ENCODE data around the gene OLA1.

GRCh38 chr2:174106736-174107135, 141.6 kb downstream of the OLA1 start:
- TF ChIP-seq, protein P1, sequence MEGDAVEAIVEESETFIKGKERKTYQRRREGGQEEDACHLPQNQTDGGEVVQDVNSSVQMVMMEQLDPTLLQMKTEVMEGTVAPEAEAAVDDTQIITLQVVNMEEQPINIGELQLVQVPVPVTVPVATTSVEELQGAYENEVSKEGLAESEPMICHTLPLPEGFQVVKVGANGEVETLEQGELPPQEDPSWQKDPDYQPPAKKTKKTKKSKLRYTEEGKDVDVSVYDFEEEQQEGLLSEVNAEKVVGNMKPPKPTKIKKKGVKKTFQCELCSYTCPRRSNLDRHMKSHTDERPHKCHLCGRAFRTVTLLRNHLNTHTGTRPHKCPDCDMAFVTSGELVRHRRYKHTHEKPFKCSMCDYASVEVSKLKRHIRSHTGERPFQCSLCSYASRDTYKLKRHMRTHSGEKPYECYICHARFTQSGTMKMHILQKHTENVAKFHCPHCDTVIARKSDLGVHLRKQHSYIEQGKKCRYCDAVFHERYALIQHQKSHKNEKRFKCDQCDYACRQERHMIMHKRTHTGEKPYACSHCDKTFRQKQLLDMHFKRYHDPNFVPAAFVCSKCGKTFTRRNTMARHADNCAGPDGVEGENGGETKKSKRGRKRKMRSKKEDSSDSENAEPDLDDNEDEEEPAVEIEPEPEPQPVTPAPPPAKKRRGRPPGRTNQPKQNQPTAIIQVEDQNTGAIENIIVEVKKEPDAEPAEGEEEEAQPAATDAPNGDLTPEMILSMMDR (IDR thresholded peaks at IDR 0.05 in 4 of 5, conservative IDR thresholded peaks at IDR 0.05 in 1 of 5): no peak
- TF ChIP-seq POLR2A (IDR thresholded peaks at IDR 0.05): no peak
